ENCODE data around the gene STK39.

GRCh38 chr2:168194784-168195522 lies 52.4 kb downstream of the STK39 start:
- TF ChIP-seq CTCF (IDR thresholded peaks at IDR 0.05; ENCODE audit: insufficient read depth, low read length) = no peak
- TF ChIP-seq GABPA (IDR thresholded peaks at IDR 0.05; ENCODE audit: low read depth) = no peak

Data from HL-60 (cell line).